ENCODE data around the gene CDH6. TPM values are rescaled to one million over a fixed set of nuclear protein-coding genes. Genes with fewer than 3 reads are reported as not detected.

The CDH6 gene
- total and polyA plus RNA-seq, 4 experiments from 2014 or later, result not detected

DNA sequence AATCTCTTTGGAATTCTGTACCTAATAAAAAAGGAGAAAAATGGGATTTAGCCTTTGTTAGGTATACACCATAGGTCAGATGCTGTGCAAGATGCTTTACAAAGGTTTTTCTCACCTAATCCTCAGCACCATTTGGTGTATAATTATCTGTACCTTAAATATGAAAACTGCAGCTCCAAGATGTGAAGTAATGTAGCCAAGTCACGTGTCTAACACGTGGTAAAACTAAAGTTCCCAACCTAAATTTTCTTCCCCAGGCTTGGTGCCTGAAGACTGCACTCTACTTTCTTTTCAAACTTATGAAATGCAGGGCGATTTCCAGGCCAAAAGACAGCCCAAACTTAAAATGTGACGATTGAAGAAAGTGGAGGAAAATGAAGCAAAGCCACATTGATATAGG is 125.8 kb downstream of the CDH6 start:
- Mint-ChIP-seq H3K27ac (no peak overlapping the region), H3K4me3 (no peak overlapping the region), H3K4me1 (peaks cover 0 to 1% (median 0%) of the 10 kb centered on the region in 4 donors), H3K36me3 (no peaks in the 10 kb centered on the region), H3K9me3 (peaks cover 0 to 2% (median 0%) of the 10 kb centered on the region in 8 donors), H3K27me3 (peaks cover 2 to 4% of the 10 kb centered on the region in 2 donors)
- CTCF ChIA-PET (ENCODE audit: partially characterized antibody), result no interaction called here
- POLR2A ChIA-PET (ENCODE audit: partially characterized antibody), result no interaction called here
- no peak overlapping the region for H3K27ac ChIP-seq (ENCODE audit: low read depth, low read length)
- H3K4me1 ChIP-seq (ENCODE audit: insufficient read depth, low read length), result no peaks in the 10 kb centered on the region
- no peak for DNase-seq
- no peak overlapping the region for H3K4me3 ChIP-seq (ENCODE audit: low read length in 2 of 2)
- intact Hi-C loops (cut with micrococcal nuclease), result no loop called here
- H3K9me3 ChIP-seq (ENCODE audit: control insufficient read depth in 1 of 2, low read length in 2 of 2), result no peaks in the 10 kb centered on the region
- no peaks in the 10 kb centered on the region for H3K27me3 ChIP-seq (ENCODE audit: insufficient read depth, low read length)
- H3K36me3 ChIP-seq (ENCODE audit: insufficient read depth, low read length), result no peaks in the 10 kb centered on the region

DNA sequence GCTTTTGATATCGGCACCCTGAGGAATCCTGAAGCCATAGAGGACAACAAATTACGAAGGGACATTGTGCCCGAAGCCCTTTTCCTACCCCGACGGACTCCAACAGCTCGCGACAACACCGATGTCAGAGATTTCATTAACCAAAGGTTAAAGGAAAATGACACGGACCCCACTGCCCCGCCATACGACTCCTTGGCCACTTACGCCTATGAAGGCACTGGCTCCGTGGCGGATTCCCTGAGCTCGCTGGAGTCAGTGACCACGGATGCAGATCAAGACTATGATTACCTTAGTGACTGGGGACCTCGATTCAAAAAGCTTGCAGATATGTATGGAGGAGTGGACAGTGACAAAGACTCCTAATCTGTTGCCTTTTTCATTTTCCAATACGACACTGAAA is 129.5 kb downstream of the CDH6 start:
- Histone ChIP-seq H3K4me1 (ENCODE audit: insufficient read depth, low read length) (no peaks in the 10 kb centered on the region), H3K36me3 (ENCODE audit: insufficient read depth, low read length) (no peaks in the 10 kb centered on the region), H3K9me3 (ENCODE audit: control insufficient read depth in 1 of 2, low read length in 2 of 2) (no peaks in the 10 kb centered on the region), H3K27ac (ENCODE audit: low read depth, low read length) (no peak overlapping the region), H3K4me3 (ENCODE audit: low read length in 2 of 2) (no peak overlapping the region), H3K27me3 (ENCODE audit: insufficient read depth, low read length) (no peaks in the 10 kb centered on the region)
- CTCF ChIA-PET (ENCODE audit: partially characterized antibody), result no interaction called here
- Mint-ChIP-seq H3K27ac (no peak overlapping the region), H3K27me3 (peaks cover 1 to 2% of the 10 kb centered on the region in 2 donors), H3K4me1 (peaks cover 0 to 1% (median 0%) of the 10 kb centered on the region in 4 donors), H3K4me3 (no peak overlapping the region), H3K9me3 (peaks cover 0 to under 1% (median 0%) of the 10 kb centered on the region in 8 donors), H3K36me3 (no peaks in the 10 kb centered on the region)
- no peak for DNase-seq
- POLR2A ChIA-PET (ENCODE audit: partially characterized antibody), result no interaction called here
- intact Hi-C loops (cut with micrococcal nuclease), result no loop called here

DNA sequence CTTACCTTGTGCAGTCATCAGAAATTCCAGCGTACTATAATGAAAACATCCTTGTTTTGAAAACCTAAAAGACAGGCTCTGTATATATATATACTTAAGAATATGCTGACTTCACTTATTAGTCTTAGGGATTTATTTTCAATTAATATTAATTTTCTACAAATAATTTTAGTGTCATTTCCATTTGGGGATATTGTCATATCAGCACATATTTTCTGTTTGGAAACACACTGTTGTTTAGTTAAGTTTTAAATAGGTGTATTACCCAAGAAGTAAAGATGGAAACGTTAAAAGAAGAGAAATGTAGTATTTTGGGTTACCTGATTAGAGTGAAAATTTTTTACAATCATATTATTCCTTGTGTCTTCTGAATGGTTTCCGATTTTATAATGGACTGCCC is 131.4 kb downstream of the CDH6 start:
- Mint-ChIP-seq H3K9me3 (no peaks in the 10 kb centered on the region), H3K27me3 (peaks cover 0 to 1% of the 10 kb centered on the region in 2 donors), H3K4me1 (peaks cover 0 to 1% (median 0%) of the 10 kb centered on the region in 4 donors), H3K27ac (no peak overlapping the region), H3K4me3 (no peak overlapping the region), H3K36me3 (no peaks in the 10 kb centered on the region)
- CTCF ChIA-PET (ENCODE audit: partially characterized antibody), result no interaction called here
- POLR2A ChIA-PET (ENCODE audit: partially characterized antibody), result no interaction called here
- no peak for DNase-seq
- no peak overlapping the region for H3K4me3 ChIP-seq (ENCODE audit: low read length in 2 of 2)
- no peak overlapping the region for H3K27ac ChIP-seq (ENCODE audit: low read depth, low read length)
- H3K4me1 ChIP-seq (ENCODE audit: insufficient read depth, low read length), result no peaks in the 10 kb centered on the region
- H3K9me3 ChIP-seq (ENCODE audit: control insufficient read depth in 1 of 2, low read length in 2 of 2), result no peaks in the 10 kb centered on the region
- no peaks in the 10 kb centered on the region for H3K27me3 ChIP-seq (ENCODE audit: insufficient read depth, low read length)
- intact Hi-C loops (cut with micrococcal nuclease), result no loop called here
- H3K36me3 ChIP-seq (ENCODE audit: insufficient read depth, low read length), result no peaks in the 10 kb centered on the region

DNA sequence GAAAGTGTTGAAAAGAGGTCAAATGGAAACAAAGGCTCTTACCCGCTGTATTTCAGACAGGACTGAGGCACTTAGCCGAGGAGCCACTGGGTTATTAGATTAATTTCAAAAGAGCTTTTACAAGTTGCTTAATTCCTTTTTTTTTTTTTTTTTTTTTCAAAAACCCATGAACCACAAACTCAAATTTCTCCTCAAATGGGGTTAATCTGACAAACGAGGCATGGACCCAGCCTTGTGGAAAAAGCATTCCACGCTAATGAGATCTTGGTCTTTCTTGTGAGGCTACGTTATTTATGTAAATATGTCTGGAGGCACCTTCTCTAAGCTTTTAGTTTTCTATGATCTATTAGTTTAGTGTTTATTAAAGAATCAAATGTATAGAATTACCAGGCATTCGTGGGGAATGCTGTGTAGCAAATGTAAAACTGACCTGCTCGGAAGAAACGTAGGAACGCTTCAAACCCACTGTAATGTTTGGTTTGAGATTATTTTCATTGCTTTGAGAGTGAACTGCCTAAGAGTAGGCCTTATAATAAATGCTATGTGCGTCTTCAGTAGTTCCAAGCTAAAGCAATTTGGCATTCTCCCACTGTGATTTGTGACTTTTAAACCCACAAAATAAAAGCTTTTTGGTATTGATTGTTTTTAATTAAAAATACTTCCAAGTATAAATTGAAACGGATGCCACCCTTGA is 134.7 kb downstream of the CDH6 start:
- no peak for DNase-seq
- H3K9me3 Mint-ChIP-seq, result no peaks in the 10 kb centered on the region
- Histone ChIP-seq H3K36me3 (ENCODE audit: insufficient read depth, low read length) (no peaks in the 10 kb centered on the region), H3K4me1 (ENCODE audit: insufficient read depth, low read length) (no peaks in the 10 kb centered on the region), H3K9me3 (ENCODE audit: control insufficient read depth in 1 of 2, low read length in 2 of 2) (no peaks in the 10 kb centered on the region), H3K27ac (ENCODE audit: low read depth, low read length) (no peak overlapping the region), H3K4me3 (ENCODE audit: low read length in 2 of 2) (no peak overlapping the region), H3K27me3 (ENCODE audit: insufficient read depth, low read length) (no peaks in the 10 kb centered on the region)
- no peak overlapping the region for H3K27ac Mint-ChIP-seq
- ChIA-PET POLR2A (ENCODE audit: partially characterized antibody) (no interaction called here), CTCF (ENCODE audit: partially characterized antibody) (interaction anchor here (1.3 kb wide), 1 partner anchor 9 kb away, joined by 5 read pairs; no protein-coding TSS in a partner anchor)
- H3K36me3 Mint-ChIP-seq, result no peaks in the 10 kb centered on the region
- no peaks in the 10 kb centered on the region for H3K27me3 Mint-ChIP-seq
- intact Hi-C loops (cut with micrococcal nuclease), result no loop called here
- no peak overlapping the region for H3K4me3 Mint-ChIP-seq
- H3K4me1 Mint-ChIP-seq, result no peaks in the 10 kb centered on the region

DNA sequence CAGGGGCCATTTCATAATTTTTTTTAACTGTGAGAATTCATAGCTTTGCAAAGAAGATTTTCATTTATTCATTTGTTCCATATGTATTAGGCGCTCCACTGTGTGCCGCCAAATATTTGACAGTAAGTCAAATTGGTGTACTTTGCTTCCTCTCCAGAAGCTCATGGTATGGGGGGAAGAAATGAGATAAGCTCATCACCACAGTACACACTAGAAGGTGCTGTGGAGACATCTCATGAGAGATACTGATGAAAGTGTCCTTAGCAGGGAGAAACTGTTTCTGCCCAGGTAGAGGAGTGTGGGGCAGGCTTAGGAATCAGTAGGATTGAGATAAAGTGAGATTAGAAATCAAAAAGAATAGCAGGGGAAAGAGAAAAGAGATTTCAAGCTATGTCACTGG is 136.2 kb downstream of the CDH6 start:
- H3K4me3 ChIP-seq (ENCODE audit: low read length in 2 of 2), result no peak overlapping the region
- Mint-ChIP-seq H3K9me3 (no peaks in the 10 kb centered on the region), H3K36me3 (no peaks in the 10 kb centered on the region), H3K4me1 (no peaks in the 10 kb centered on the region), H3K4me3 (no peak overlapping the region), H3K27ac (no peak overlapping the region), H3K27me3 (no peaks in the 10 kb centered on the region)
- H3K27ac ChIP-seq (ENCODE audit: low read depth, low read length), result no peak overlapping the region
- no peaks in the 10 kb centered on the region for H3K4me1 ChIP-seq (ENCODE audit: insufficient read depth, low read length)
- CTCF ChIA-PET (ENCODE audit: partially characterized antibody), result no interaction called here
- intact Hi-C loops (cut with micrococcal nuclease), result no loop called here
- H3K9me3 ChIP-seq (ENCODE audit: control insufficient read depth in 1 of 2, low read length in 2 of 2), result no peaks in the 10 kb centered on the region
- no peaks in the 10 kb centered on the region for H3K36me3 ChIP-seq (ENCODE audit: insufficient read depth, low read length)
- DNase-seq, result no peak
- POLR2A ChIA-PET (ENCODE audit: partially characterized antibody), result no interaction called here
- no peaks in the 10 kb centered on the region for H3K27me3 ChIP-seq (ENCODE audit: insufficient read depth, low read length)

DNA sequence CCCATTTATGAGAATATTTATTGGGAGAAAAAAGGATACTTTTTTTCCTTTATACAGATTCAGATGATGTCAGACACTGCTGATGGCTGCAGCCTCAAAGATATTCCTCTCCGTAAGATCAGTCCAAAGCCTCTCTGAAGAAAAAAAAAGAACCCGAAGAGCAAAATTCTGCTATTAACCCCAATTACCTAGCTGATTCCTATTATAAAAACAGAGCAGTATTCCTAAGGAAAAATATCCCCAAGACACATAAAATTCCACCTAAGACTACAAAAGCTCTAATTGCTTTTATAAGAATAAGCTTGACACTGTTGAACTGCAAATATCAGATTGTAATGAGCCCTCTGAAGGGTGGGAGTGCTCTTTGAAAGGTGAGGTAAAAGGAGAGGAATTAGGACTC is 138.7 kb downstream of the CDH6 start:
- no peaks in the 10 kb centered on the region for H3K9me3 Mint-ChIP-seq
- DNase-seq, result no peak
- Histone ChIP-seq H3K9me3 (ENCODE audit: control insufficient read depth in 1 of 2, low read length in 2 of 2) (no peaks in the 10 kb centered on the region), H3K27ac (ENCODE audit: low read depth, low read length) (no peak overlapping the region), H3K27me3 (ENCODE audit: insufficient read depth, low read length) (no peaks in the 10 kb centered on the region), H3K4me3 (ENCODE audit: low read length in 2 of 2) (no peak overlapping the region), H3K36me3 (ENCODE audit: insufficient read depth, low read length) (no peaks in the 10 kb centered on the region), H3K4me1 (ENCODE audit: insufficient read depth, low read length) (no peaks in the 10 kb centered on the region)
- no peak overlapping the region for H3K4me3 Mint-ChIP-seq
- ChIA-PET CTCF (ENCODE audit: partially characterized antibody) (no interaction called here), POLR2A (ENCODE audit: partially characterized antibody) (no interaction called here)
- H3K27me3 Mint-ChIP-seq, result no peaks in the 10 kb centered on the region
- H3K4me1 Mint-ChIP-seq, result no peaks in the 10 kb centered on the region
- H3K27ac Mint-ChIP-seq, result no peak overlapping the region
- intact Hi-C loops (cut with micrococcal nuclease), result no loop called here
- H3K36me3 Mint-ChIP-seq, result no peaks in the 10 kb centered on the region

DNA sequence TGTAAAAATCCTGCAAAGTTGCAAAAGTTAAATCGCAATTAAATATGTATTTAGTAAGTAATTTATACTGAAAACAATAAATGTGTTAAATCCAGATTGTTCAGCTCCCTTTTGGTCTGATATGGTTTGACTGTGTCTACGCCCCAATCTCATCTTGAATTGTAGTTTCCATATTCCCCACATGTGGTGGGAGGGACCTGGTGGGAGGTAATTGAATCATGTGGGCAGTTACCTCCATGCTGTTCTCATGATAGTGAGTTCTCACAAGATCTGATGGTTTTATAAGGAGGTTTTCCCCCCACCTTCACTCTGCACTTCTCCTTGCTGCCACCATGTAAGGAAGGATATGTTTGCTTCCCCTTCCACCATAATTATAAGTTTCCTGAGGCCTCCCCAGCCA is 140.0 kb downstream of the CDH6 start:
- Histone ChIP-seq H3K27me3 (ENCODE audit: insufficient read depth, low read length) (no peaks in the 10 kb centered on the region), H3K27ac (ENCODE audit: low read depth, low read length) (no peak overlapping the region), H3K4me1 (ENCODE audit: insufficient read depth, low read length) (no peaks in the 10 kb centered on the region), H3K4me3 (ENCODE audit: low read length in 2 of 2) (no peak overlapping the region), H3K9me3 (ENCODE audit: control insufficient read depth in 1 of 2, low read length in 2 of 2) (no peaks in the 10 kb centered on the region), H3K36me3 (ENCODE audit: insufficient read depth, low read length) (no peaks in the 10 kb centered on the region)
- H3K27me3 Mint-ChIP-seq, result no peaks in the 10 kb centered on the region
- ChIA-PET POLR2A (ENCODE audit: partially characterized antibody) (no interaction called here), CTCF (ENCODE audit: partially characterized antibody) (no interaction called here)
- intact Hi-C loops (cut with micrococcal nuclease), result no loop called here
- H3K9me3 Mint-ChIP-seq, result no peaks in the 10 kb centered on the region
- H3K4me1 Mint-ChIP-seq, result no peaks in the 10 kb centered on the region
- H3K4me3 Mint-ChIP-seq, result no peak overlapping the region
- no peak overlapping the region for H3K27ac Mint-ChIP-seq
- no peaks in the 10 kb centered on the region for H3K36me3 Mint-ChIP-seq
- DNase-seq, result no peak
